DLD1 (cell line): ENCODE measurements around the gene HNRNPC.
"Not testable (repeated sequence)": the region's sequence is repeated elsewhere in the genome, so short reads cannot be mapped to it uniquely, and the experiment has no call there.

Source experiments
- in situ Hi-C: cut with HindIII; loops from 2 replicates; pipeline ENCODE4 v1.10.0; 2017; ENCODE audit warnings: low sequenced_read_pairs

Gene HNRNPC

GRCh38 chr14:21199611-21200560 is 69.4 kb downstream of the HNRNPC start:
- in situ Hi-C loops, result no loop called here

GRCh38 chr14:21197418-21198205 is 71.6 kb downstream of the HNRNPC start:
- in situ Hi-C loops, result no loop called here

- in situ Hi-C loops, result no loop called here
Measured at GRCh38 chr14:21194597-21194996, 74.6 kb downstream of the HNRNPC start.

GRCh38 chr14:21192875-21193535 is 76.2 kb downstream of the HNRNPC start:
- in situ Hi-C loops, result no loop called here

GRCh38 chr14:21192447-21192822 is 76.8 kb downstream of the HNRNPC start:
- in situ Hi-C loops, result no loop called here

- in situ Hi-C loops, result no loop called here
Measured at GRCh38 chr14:21191809-21192446, 77.3 kb downstream of the HNRNPC start.

- in situ Hi-C loops, result no loop called here
Measured at GRCh38 chr14:21191261-21191808, 77.9 kb downstream of the HNRNPC start.

GRCh38 chr14:21185491-21185890 is 83.8 kb downstream of the HNRNPC start:
- in situ Hi-C loops, result no loop called here

- in situ Hi-C loops, result no loop called here
Measured at GRCh38 chr14:21184254-21184653, 85.0 kb downstream of the HNRNPC start.

- in situ Hi-C loops, result no loop called here
Measured at GRCh38 chr14:21182166-21182565, 87.1 kb downstream of the HNRNPC start.

GRCh38 chr14:21171128-21171527 is 98.1 kb downstream of the HNRNPC start:
- in situ Hi-C loops, result no loop called here

- in situ Hi-C loops, result no loop called here
Measured at GRCh38 chr14:21169573-21169972, 99.7 kb downstream of the HNRNPC start.

- in situ Hi-C loops, result no loop called here
Measured at GRCh38 chr14:21168055-21168454, 101.2 kb downstream of the HNRNPC start.

- in situ Hi-C loops, result not testable (repeated sequence)
Measured at GRCh38 chr14:21165670-21166069, 103.6 kb downstream of the HNRNPC start.

- in situ Hi-C loops, result not testable (repeated sequence)
Measured at GRCh38 chr14:21165002-21165605, 104.1 kb downstream of the HNRNPC start.

GRCh38 chr14:21163871-21164291 is 105.4 kb downstream of the HNRNPC start:
- in situ Hi-C loops, result no loop called here

- in situ Hi-C loops, result no loop called here
Measured at GRCh38 chr14:21162081-21162480, 107.2 kb downstream of the HNRNPC start.

- in situ Hi-C loops, result no loop called here
Measured at GRCh38 chr14:21160061-21160610, 109.1 kb downstream of the HNRNPC start.
